HCT116 (cell line): ENCODE measurements around the gene IL15RA.

Source experiments
- EZH2phosphoT487 ChIP-seq: fragments of 200-600 bp; IDR thresholded peaks from 2 replicates; pipeline ENCODE4 v1.6.1; 2018; ENCODE audit warnings: antibody characterized with exemption, borderline replicate concordance
- FOSL1 ChIP-seq: IDR thresholded peaks from 2 replicates; pipeline ENCODE4 v1.6.1; 2012; ENCODE audit warnings: low read depth
- POLR2A ChIP-seq: IDR thresholded peaks from 2 replicates; pipeline ENCODE4 v1.7.0; 2011; ENCODE audit warnings: borderline replicate concordance; ENCODE audit not compliant: insufficient read depth, insufficient read length; ENCODE audit errors: extremely low read depth
- POLR2AphosphoS5 ChIP-seq: IDR thresholded peaks from 2 replicates; pipeline ENCODE4 v1.6.1; 2011; ENCODE audit warnings: mild to moderate bottlenecking, low read depth, low read length, moderate library complexity
- SP1 ChIP-seq: IDR thresholded peaks from 2 replicates; pipeline ENCODE4 v1.6.1; 2012; ENCODE audit warnings: low read depth
- SRF ChIP-seq: IDR thresholded peaks from 2 replicates; pipeline ENCODE4 v1.6.1; 2012; ENCODE audit warnings: low read depth
- ZNF274 ChIP-seq: fragments of 200-500 bp; sonication (Bioruptor generic); IDR thresholded peaks from 2 replicates; pipeline ENCODE4 v1.6.1; 2014; ENCODE audit warnings: mild to moderate bottlenecking, low read depth, low read length, inconsistent platforms
- TF ChIP-seq, protein P1 (sequence below): IDR thresholded peaks from 2 replicates; pipeline ENCODE4 v1.6.1; 2012
- TF ChIP-seq, protein P2 (sequence below): IDR thresholded peaks from 2 replicates; pipeline ENCODE4 v1.6.1; 2012
- TF ChIP-seq, protein P3 (sequence below), 3 experiments: fragments of 200-600 bp in 1 of 3; sonication (generic) in 1 of 3; IDR thresholded peaks in 2 of 3; conservative IDR thresholded peaks in 1 of 3; 2 replicates each; pipeline ENCODE4 v1.5.1; 2012 to 2017; ENCODE audit warnings: low read depth in 2 of 3, low read length in 2 of 3, antibody characterized with exemption in 1 of 3, borderline replicate concordance in 1 of 3, control low read depth in 1 of 3, mild to moderate bottlenecking in 1 of 3, mixed read lengths in 1 of 3, mixed run types in 1 of 3, moderate library complexity in 1 of 3; ENCODE audit not compliant: insufficient read depth in 1 of 3
- TF ChIP-seq, protein P4 (sequence below): IDR thresholded peaks from 2 replicates; pipeline ENCODE4 v1.6.1; 2011; ENCODE audit warnings: mild to moderate bottlenecking, low read length, moderate library complexity; ENCODE audit not compliant: insufficient replicate concordance; ENCODE audit errors: extremely low read depth

DNA sequence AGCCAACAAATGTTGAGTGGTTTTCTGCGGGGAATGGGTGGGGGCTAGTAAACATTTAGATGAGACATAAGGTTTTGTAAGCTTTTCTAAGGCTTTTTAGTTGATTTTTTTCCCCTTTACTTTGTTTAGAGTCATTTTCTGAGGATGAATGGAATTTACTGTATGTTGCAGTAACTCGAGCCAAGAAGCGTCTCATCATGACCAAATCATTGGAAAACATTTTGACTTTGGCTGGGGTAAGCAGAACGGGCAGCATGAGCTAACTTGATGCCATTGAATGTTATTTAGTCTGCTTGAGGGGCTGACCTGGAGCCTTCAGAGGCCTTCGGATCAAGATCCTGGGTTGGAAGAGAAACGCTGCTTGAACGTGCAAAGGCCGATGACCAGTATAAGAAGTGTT is 50.0 kb downstream of the IL15RA start:
- no peak for TF ChIP-seq SRF
- TF ChIP-seq, protein P1, sequence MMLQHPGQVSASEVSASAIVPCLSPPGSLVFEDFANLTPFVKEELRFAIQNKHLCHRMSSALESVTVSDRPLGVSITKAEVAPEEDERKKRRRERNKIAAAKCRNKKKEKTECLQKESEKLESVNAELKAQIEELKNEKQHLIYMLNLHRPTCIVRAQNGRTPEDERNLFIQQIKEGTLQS: no peak
- TF ChIP-seq, protein P2, sequence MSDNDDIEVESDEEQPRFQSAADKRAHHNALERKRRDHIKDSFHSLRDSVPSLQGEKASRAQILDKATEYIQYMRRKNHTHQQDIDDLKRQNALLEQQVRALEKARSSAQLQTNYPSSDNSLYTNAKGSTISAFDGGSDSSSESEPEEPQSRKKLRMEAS: no peak
- TF ChIP-seq, protein P3, sequence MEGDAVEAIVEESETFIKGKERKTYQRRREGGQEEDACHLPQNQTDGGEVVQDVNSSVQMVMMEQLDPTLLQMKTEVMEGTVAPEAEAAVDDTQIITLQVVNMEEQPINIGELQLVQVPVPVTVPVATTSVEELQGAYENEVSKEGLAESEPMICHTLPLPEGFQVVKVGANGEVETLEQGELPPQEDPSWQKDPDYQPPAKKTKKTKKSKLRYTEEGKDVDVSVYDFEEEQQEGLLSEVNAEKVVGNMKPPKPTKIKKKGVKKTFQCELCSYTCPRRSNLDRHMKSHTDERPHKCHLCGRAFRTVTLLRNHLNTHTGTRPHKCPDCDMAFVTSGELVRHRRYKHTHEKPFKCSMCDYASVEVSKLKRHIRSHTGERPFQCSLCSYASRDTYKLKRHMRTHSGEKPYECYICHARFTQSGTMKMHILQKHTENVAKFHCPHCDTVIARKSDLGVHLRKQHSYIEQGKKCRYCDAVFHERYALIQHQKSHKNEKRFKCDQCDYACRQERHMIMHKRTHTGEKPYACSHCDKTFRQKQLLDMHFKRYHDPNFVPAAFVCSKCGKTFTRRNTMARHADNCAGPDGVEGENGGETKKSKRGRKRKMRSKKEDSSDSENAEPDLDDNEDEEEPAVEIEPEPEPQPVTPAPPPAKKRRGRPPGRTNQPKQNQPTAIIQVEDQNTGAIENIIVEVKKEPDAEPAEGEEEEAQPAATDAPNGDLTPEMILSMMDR (IDR thresholded peaks at IDR 0.05 in 2 of 3, conservative IDR thresholded peaks at IDR 0.05 in 1 of 3; ENCODE audit: borderline replicate concordance in 1 of 3, insufficient read depth in 1 of 3, low read depth in 2 of 3, low read length in 2 of 3): no peak
- no peak for TF ChIP-seq EZH2phosphoT487
- no peak for TF ChIP-seq ZNF274
- TF ChIP-seq FOSL1: no peak
- no peak for TF ChIP-seq POLR2A
- TF ChIP-seq POLR2AphosphoS5: no peak
- no peak for TF ChIP-seq SP1
- TF ChIP-seq, protein P4, sequence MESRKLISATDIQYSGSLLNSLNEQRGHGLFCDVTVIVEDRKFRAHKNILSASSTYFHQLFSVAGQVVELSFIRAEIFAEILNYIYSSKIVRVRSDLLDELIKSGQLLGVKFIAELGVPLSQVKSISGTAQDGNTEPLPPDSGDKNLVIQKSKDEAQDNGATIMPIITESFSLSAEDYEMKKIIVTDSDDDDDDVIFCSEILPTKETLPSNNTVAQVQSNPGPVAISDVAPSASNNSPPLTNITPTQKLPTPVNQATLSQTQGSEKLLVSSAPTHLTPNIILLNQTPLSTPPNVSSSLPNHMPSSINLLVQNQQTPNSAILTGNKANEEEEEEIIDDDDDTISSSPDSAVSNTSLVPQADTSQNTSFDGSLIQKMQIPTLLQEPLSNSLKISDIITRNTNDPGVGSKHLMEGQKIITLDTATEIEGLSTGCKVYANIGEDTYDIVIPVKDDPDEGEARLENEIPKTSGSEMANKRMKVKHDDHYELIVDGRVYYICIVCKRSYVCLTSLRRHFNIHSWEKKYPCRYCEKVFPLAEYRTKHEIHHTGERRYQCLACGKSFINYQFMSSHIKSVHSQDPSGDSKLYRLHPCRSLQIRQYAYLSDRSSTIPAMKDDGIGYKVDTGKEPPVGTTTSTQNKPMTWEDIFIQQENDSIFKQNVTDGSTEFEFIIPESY: no peak
